HEK293T (cell line): Measurements from ENCODE around the gene CKB.

ENCODE experiments used
- ARNT ChIP-seq: fragments of 450-650 bp; IDR thresholded peaks from 2 replicates; pipeline ENCODE4 v1.6.1; 2017; ENCODE audit warnings: mild to moderate bottlenecking
- BHLHE40 ChIP-seq: fragments of 450-650 bp; IDR thresholded peaks from 2 replicates; pipeline ENCODE4 v1.6.1; 2016; ENCODE audit warnings: mild to moderate bottlenecking, moderate library complexity, borderline replicate concordance
- CTBP1 ChIP-seq: fragments of 450-650 bp; IDR thresholded peaks from 2 replicates; pipeline ENCODE4 v1.6.1; 2016; ENCODE audit warnings: borderline replicate concordance
- ELF4 ChIP-seq: fragments of 450-650 bp; IDR thresholded peaks from 2 replicates; pipeline ENCODE4 v1.6.1; 2017; ENCODE audit warnings: antibody characterized with exemption
- FOXA1 ChIP-seq: fragments of 450-650 bp; IDR thresholded peaks from 2 replicates; pipeline ENCODE4 v1.6.1; 2016; ENCODE audit warnings: mild to moderate bottlenecking
- FOXK2 ChIP-seq: fragments of 450-650 bp; IDR thresholded peaks from 2 replicates; pipeline ENCODE4 v1.6.1; 2016; ENCODE audit warnings: mild to moderate bottlenecking
- FOXM1 ChIP-seq: fragments of 450-650 bp; IDR thresholded peaks from 2 replicates; pipeline ENCODE4 v1.6.1; 2017; ENCODE audit warnings: mild to moderate bottlenecking, borderline replicate concordance
- HDGF ChIP-seq: fragments of 450-650 bp; IDR thresholded peaks from 2 replicates; pipeline ENCODE4 v1.6.1; 2017; ENCODE audit warnings: antibody characterized with exemption, borderline replicate concordance
- L3MBTL2 ChIP-seq: fragments of 450-650 bp; conservative IDR thresholded peaks from 2 replicates; pipeline ENCODE4 v1.6.1; 2016; ENCODE audit warnings: mild to moderate bottlenecking
- PKNOX1 ChIP-seq: fragments of 450-650 bp; IDR thresholded peaks from 2 replicates; pipeline ENCODE4 v1.6.1; 2016
- SP1 ChIP-seq: fragments of 450-650 bp; IDR thresholded peaks from 2 replicates; pipeline ENCODE4 v1.6.1; 2017
- SUZ12 ChIP-seq: fragments of 450-650 bp; IDR thresholded peaks from 2 replicates; pipeline ENCODE4 v1.6.1; 2016; ENCODE audit warnings: mild to moderate bottlenecking
- TARDBP ChIP-seq: fragments of 450-650 bp; IDR thresholded peaks from 2 replicates; pipeline ENCODE4 v1.6.1; 2016
- ZNF384 ChIP-seq: fragments of 450-650 bp; IDR thresholded peaks from 2 replicates; pipeline ENCODE4 v1.6.1; 2016

- TF ChIP-seq HDGF (no peak), SP1 (no peak), L3MBTL2 (no peak), FOXM1 (no peak), BHLHE40 (no peak), FOXK2 (no peak), SUZ12 (no peak), PKNOX1 (no peak), ZNF384 (no peak), CTBP1 (no peak), ARNT (no peak), TARDBP (no peak), FOXA1 (no peak), ELF4 (no peak)
Observed at GRCh38 chr14:103480595-103480994, 42.0 kb downstream of the CKB start.
